ENCODE data around the gene SYNE1.

DNA sequence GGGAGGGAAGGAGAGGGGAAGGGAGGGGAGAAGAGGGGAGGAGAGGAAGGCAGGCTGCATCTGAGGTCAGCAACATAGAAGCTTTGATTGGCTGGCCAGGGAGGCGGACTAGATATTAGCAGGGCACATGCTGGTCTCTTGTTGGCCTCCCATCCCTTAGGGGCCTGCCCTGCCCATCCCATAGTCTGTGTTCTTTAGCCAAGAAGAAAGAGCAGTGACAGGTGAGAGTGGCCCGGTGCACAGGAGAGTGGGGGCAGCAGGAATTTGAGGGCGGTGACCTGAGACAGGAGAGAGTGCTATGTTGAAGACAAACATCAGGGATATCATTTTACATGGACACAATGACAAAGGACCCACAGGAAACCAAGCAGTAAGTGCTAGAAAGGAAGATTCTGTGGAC lies 413.5 kb downstream of the SYNE1 start:
- TF ChIP-seq, protein P1, sequence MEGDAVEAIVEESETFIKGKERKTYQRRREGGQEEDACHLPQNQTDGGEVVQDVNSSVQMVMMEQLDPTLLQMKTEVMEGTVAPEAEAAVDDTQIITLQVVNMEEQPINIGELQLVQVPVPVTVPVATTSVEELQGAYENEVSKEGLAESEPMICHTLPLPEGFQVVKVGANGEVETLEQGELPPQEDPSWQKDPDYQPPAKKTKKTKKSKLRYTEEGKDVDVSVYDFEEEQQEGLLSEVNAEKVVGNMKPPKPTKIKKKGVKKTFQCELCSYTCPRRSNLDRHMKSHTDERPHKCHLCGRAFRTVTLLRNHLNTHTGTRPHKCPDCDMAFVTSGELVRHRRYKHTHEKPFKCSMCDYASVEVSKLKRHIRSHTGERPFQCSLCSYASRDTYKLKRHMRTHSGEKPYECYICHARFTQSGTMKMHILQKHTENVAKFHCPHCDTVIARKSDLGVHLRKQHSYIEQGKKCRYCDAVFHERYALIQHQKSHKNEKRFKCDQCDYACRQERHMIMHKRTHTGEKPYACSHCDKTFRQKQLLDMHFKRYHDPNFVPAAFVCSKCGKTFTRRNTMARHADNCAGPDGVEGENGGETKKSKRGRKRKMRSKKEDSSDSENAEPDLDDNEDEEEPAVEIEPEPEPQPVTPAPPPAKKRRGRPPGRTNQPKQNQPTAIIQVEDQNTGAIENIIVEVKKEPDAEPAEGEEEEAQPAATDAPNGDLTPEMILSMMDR (IDR thresholded peaks at IDR 0.05): no peak
- TF ChIP-seq EP300 (IDR thresholded peaks at IDR 0.05): no peak
- TF ChIP-seq POLR2A (IDR thresholded peaks at IDR 0.05): no peak
